Loucy (cell line): ENCODE measurements around the gene SPATA9.
A peak's percentile ranks its signal among the peaks of the same experiment; 100 is the strongest.

Experiments used
- H2AFZ ChIP-seq: fragments of 200-600 bp; sonication (generic); 2 replicates; pipeline ENCODE4 v1.6.0; 2016; ENCODE audit warnings: antibody characterized with exemption, mild to moderate bottlenecking, low read length, moderate library complexity
- H3F3A ChIP-seq: fragments of 200-600 bp; 2 replicates; pipeline ENCODE4 v1.6.0; 2016; ENCODE audit warnings: antibody characterized with exemption, low read depth, mild to moderate bottlenecking
- H3K27me3 ChIP-seq: fragments of 200-600 bp; sonication (generic); 2 replicates; pipeline ENCODE4 v1.6.1; 2014; ENCODE audit warnings: low read length, mild to moderate bottlenecking; ENCODE audit not compliant: insufficient read depth, poor library complexity, severe bottlenecking
- H3K36me3 ChIP-seq: fragments of 200-600 bp; sonication (generic); 2 replicates; pipeline ENCODE4 v1.6.1; 2016; ENCODE audit warnings: low read length; ENCODE audit not compliant: insufficient read depth
- H3K4me1 ChIP-seq: fragments of 200-600 bp; sonication (generic); 2 replicates; pipeline ENCODE4 v1.5.1; 2014; ENCODE audit warnings: low read length, mild to moderate bottlenecking; ENCODE audit not compliant: insufficient read depth, poor library complexity, severe bottlenecking
- H3K4me2 ChIP-seq: fragments of 200-600 bp; sonication (generic); 2 replicates; pipeline ENCODE4 v1.6.0; 2014; ENCODE audit warnings: antibody characterized with exemption, low read length, low read depth, mild to moderate bottlenecking; ENCODE audit not compliant: poor library complexity, severe bottlenecking
- H3K4me3 ChIP-seq: fragments of 200-600 bp; sonication (generic); 2 replicates; pipeline ENCODE4 v1.5.1; 2014; ENCODE audit warnings: low read length, mild to moderate bottlenecking, mixed read lengths; ENCODE audit not compliant: poor library complexity, severe bottlenecking
- H3K79me2 ChIP-seq: fragments of 200-600 bp; sonication (generic); 2 replicates; pipeline ENCODE4 v1.6.1; 2014; ENCODE audit warnings: low read length; ENCODE audit not compliant: insufficient read depth
- H3K9ac ChIP-seq: fragments of 200-600 bp; sonication (generic); 2 replicates; pipeline ENCODE4 v1.6.0; 2014; ENCODE audit warnings: mild to moderate bottlenecking, low read depth, low read length, moderate library complexity; ENCODE audit not compliant: poor library complexity, severe bottlenecking
- H3K9me2 ChIP-seq: fragments of 200-600 bp; sonication (generic); replicated peaks from 2 replicates; pipeline ENCODE4 v1.6.1; 2016; ENCODE audit warnings: low read depth, low read length, mixed read lengths
- H3K9me3 ChIP-seq: fragments of 200-600 bp; sonication (generic); 2 replicates; pipeline ENCODE4 v1.6.1; 2014; ENCODE audit warnings: mild to moderate bottlenecking, antibody characterized with exemption, low read length, low read depth; ENCODE audit not compliant: insufficient read depth
- H4K20me1 ChIP-seq: fragments of 200-600 bp; sonication (generic); 2 replicates; pipeline ENCODE4 v1.6.0; 2014; ENCODE audit warnings: antibody characterized with exemption, low read length, mild to moderate bottlenecking; ENCODE audit not compliant: insufficient read depth, poor library complexity, severe bottlenecking
- CTCF ChIP-seq: fragments of 200-600 bp; sonication (generic); conservative IDR thresholded peaks from 2 replicates; pipeline ENCODE4 v1.5.1; 2014; ENCODE audit warnings: mild to moderate bottlenecking, antibody characterized with exemption, low read length
- EZH2phosphoT487 ChIP-seq: fragments of 200-600 bp; IDR thresholded peaks from 2 replicates; pipeline ENCODE4 v1.6.1; 2018; ENCODE audit warnings: antibody characterized with exemption, mild to moderate bottlenecking, moderate library complexity, borderline replicate concordance

The SPATA9 gene

DNA sequence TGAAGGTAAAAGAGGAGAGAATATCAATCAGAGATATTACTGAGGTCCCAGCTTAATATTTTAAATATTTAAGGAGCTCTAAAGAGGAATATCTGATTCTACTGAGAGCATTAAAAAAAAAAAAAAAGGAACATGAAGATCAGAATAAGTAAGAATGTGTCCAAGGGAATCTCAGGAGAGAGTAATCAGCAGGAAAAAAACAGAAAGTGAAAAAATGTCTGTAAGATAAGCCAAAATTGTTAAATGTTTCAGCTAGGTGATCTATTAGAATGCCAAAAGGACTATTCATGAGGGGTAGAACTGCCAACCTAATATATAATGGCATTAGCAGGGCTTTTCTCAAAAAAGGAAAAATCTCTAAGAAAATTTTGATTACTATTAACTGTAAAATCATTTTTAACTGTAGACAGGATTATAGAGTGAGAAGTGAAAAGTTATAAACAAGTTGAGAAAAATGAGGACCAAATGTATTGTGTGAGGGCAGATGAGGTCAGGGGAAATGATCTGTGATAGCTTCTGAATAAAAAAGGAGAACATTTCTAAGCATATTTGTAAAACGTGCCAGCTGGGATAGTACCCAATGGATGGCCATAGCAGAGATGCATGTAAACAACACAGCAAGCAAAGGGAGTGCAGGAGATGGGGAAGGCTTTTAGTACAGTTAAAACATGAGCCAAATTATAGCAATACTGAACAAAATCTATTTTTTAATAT is 38.9 kb upstream of the SPATA9 start:
- H3K4me2 ChIP-seq, result no peak overlapping the region
- TF ChIP-seq EZH2phosphoT487 (no peak), CTCF (no peak)
- H4K20me1 ChIP-seq, result no peaks in the 10 kb centered on the region
- H3K79me2 ChIP-seq, result no peaks in the 10 kb centered on the region
- H3K9me2 ChIP-seq, result no peaks in the 10 kb centered on the region
- H3K9ac ChIP-seq, result no peak overlapping the region
- H3K4me1 ChIP-seq, result peaks cover 69% of the 10 kb centered on the region
- H3K4me3 ChIP-seq, result no peak overlapping the region
- H3F3A ChIP-seq, result 0 out of 2 replicates have a peak, but pooled peaks cover 4% of the 10 kb centered on the region
- no peaks in the 10 kb centered on the region for H3K9me3 ChIP-seq
- H2AFZ ChIP-seq, result no peak overlapping the region
- H3K36me3 ChIP-seq, result no peaks in the 10 kb centered on the region
- H3K27me3 ChIP-seq, result no peaks in the 10 kb centered on the region

- Histone ChIP-seq H3K9me3 (no peaks in the 10 kb centered on the region), H4K20me1 (no peaks in the 10 kb centered on the region), H3K36me3 (no peaks in the 10 kb centered on the region), H3K27me3 (no peaks in the 10 kb centered on the region), H3K9ac (no peak overlapping the region), H3K4me1 (peaks cover 56% of the 10 kb centered on the region), H3K9me2 (no peaks in the 10 kb centered on the region), H3K4me2 (no peak overlapping the region), H3K79me2 (no peaks in the 10 kb centered on the region), H2AFZ (no peak overlapping the region), H3F3A (0 out of 2 replicates have a peak, but pooled peaks cover 4% of the 10 kb centered on the region), H3K4me3 (no peak overlapping the region)
- no peak for TF ChIP-seq EZH2phosphoT487
- no peak for TF ChIP-seq CTCF
These were observed 37.4 kb upstream of the SPATA9 start for GRCh38 chr5:95720094-95720786.

DNA sequence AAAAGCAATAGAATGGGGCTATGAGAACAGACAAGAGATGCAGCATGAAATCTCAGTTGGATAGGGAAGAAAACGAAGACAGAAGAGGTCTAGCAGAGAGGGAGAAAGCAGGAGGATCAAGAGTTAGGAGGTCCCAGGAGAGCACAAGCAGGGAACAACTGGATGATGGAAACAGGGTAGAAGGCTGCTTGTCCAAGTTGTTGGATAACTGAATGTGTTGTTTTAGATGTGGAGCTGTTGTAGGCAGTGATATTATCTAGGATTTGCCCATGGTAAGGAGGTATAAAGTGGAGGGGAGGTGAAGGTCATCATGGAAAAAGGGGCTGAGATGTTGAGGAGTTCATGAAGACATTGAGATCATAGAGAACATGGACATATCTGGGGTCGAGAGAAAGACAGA is 35.9 kb upstream of the SPATA9 start:
- H3K4me2 ChIP-seq, result peak overlapping the region; percentile 72
- H3K4me1 ChIP-seq, result peaks cover 46% of the 10 kb centered on the region
- H3K27me3 ChIP-seq, result no peaks in the 10 kb centered on the region
- no peaks in the 10 kb centered on the region for H3K9me2 ChIP-seq
- no peaks in the 10 kb centered on the region for H4K20me1 ChIP-seq
- no peaks in the 10 kb centered on the region for H3K9me3 ChIP-seq
- peak overlapping the region; percentile 37 for H3K4me3 ChIP-seq
- H2AFZ ChIP-seq, result no peak overlapping the region
- peak overlapping the region; percentile 12 for H3K9ac ChIP-seq
- 0 out of 2 replicates have a peak, but pooled peaks cover 4% of the 10 kb centered on the region for H3F3A ChIP-seq
- no peak for TF ChIP-seq EZH2phosphoT487
- no peak for TF ChIP-seq CTCF
- no peaks in the 10 kb centered on the region for H3K36me3 ChIP-seq
- no peaks in the 10 kb centered on the region for H3K79me2 ChIP-seq
